H1 (cell line): ENCODE measurements around the gene PTPN9.

Experiments used
- POLR2AphosphoS5 ChIP-seq: IDR thresholded peaks from 2 replicates; pipeline ENCODE4 v1.6.1; 2011; ENCODE audit warnings: low read depth, low read length
- YY1 ChIP-seq: IDR thresholded peaks from 2 replicates; pipeline ENCODE4 v1.6.1; 2011; ENCODE audit warnings: low read depth, mild to moderate bottlenecking, low read length
- TF ChIP-seq, protein P1 (sequence below), 3 experiments: IDR thresholded peaks; 1 replicate in 2 of 3; 2 replicates in 1 of 3; pipeline versions ENCODE4 v1.5.1 to v1.6.1; 2011; ENCODE audit warnings: low read length in 3 of 3, mild to moderate bottlenecking in 3 of 3, inconsistent platforms in 2 of 3, low read depth in 1 of 3, moderate library complexity in 1 of 3; ENCODE audit not compliant: insufficient read depth in 1 of 3; ENCODE audit errors: control extremely low read depth in 1 of 3

DNA sequence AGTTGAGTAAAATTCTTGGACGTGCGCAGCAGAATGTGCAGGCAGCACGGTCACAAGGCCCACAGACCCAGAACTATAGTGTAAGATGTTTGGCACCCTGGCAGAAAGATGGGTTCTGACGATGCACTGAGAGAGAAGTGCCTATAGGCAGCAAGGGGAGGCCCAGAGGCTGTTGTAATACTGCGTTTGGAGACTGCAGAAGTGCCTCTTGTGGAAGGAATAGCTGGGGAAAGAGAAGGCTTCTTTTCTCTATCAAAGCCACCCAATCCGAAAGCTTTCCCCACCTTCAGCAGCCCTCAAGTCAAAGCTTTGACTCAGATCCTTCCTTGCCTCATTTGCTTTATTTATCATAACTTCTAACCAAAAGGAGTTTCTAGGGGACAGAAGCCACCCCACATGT, 122.4 kb downstream of the PTPN9 start:
- TF ChIP-seq, protein P1, sequence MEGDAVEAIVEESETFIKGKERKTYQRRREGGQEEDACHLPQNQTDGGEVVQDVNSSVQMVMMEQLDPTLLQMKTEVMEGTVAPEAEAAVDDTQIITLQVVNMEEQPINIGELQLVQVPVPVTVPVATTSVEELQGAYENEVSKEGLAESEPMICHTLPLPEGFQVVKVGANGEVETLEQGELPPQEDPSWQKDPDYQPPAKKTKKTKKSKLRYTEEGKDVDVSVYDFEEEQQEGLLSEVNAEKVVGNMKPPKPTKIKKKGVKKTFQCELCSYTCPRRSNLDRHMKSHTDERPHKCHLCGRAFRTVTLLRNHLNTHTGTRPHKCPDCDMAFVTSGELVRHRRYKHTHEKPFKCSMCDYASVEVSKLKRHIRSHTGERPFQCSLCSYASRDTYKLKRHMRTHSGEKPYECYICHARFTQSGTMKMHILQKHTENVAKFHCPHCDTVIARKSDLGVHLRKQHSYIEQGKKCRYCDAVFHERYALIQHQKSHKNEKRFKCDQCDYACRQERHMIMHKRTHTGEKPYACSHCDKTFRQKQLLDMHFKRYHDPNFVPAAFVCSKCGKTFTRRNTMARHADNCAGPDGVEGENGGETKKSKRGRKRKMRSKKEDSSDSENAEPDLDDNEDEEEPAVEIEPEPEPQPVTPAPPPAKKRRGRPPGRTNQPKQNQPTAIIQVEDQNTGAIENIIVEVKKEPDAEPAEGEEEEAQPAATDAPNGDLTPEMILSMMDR (IDR thresholded peaks at IDR 0.05; ENCODE audit: control extremely low read depth in 1 of 3, insufficient read depth in 1 of 3, low read depth in 1 of 3, low read length in 3 of 3) = no peak
- TF ChIP-seq YY1 = no peak
- TF ChIP-seq POLR2AphosphoS5 = no peak
